ENCODE data around the gene HMGXB4.

Gene HMGXB4

GRCh38 chr22:35258191-35258988 lies 1.1 kb downstream of the HMGXB4 start:
- no peak for TF ChIP-seq CTCF (conservative IDR thresholded peaks at IDR 0.05; ENCODE audit: low read depth, low read length)
- peak; percentile 44 for DNase-seq (ENCODE audit: low read depth)
- H3K4me3 ChIP-seq (ENCODE audit: low read depth, low read length), result peak overlapping the region; percentile 80

GRCh38 chr22:35264986-35265385 lies 7.7 kb downstream of the HMGXB4 start:
- DNase-seq (ENCODE audit: low read depth), result no peak
- no peak overlapping the region for H3K4me3 ChIP-seq (ENCODE audit: low read depth, low read length)
- no peak for TF ChIP-seq CTCF (conservative IDR thresholded peaks at IDR 0.05; ENCODE audit: low read depth, low read length)

- no peak for TF ChIP-seq CTCF (conservative IDR thresholded peaks at IDR 0.05; ENCODE audit: low read depth, low read length)
Measured at GRCh38 chr22:35266277-35266676, 9.0 kb downstream of the HMGXB4 start.

GRCh38 chr22:35269630-35270029 lies 12.3 kb downstream of the HMGXB4 start:
- DNase-seq (ENCODE audit: low read depth), result no peak
- no peak overlapping the region for H3K4me3 ChIP-seq (ENCODE audit: low read depth, low read length)
- TF ChIP-seq CTCF (conservative IDR thresholded peaks at IDR 0.05; ENCODE audit: low read depth, low read length), result no peak

More at GRCh38 chr22:35266277-35266676, 9.0 kb downstream of the HMGXB4 start:
- no peak overlapping the region for H3K4me3 ChIP-seq (ENCODE audit: low read depth, low read length)
- no peak for DNase-seq (ENCODE audit: low read depth)

GRCh38 chr22:35274154-35274871 lies 17.0 kb downstream of the HMGXB4 start:
- no peak for DNase-seq (ENCODE audit: low read depth)
- no peak for TF ChIP-seq CTCF (conservative IDR thresholded peaks at IDR 0.05; ENCODE audit: low read depth, low read length)
- H3K4me3 ChIP-seq (ENCODE audit: low read depth, low read length), result no peak overlapping the region

- peak; percentile 17 for DNase-seq (ENCODE audit: low read depth)
- no peak for TF ChIP-seq CTCF (conservative IDR thresholded peaks at IDR 0.05; ENCODE audit: low read depth, low read length)
- no peak overlapping the region for H3K4me3 ChIP-seq (ENCODE audit: low read depth, low read length)
Measured at GRCh38 chr22:35275580-35275979, 18.3 kb downstream of the HMGXB4 start.
